Upper lobe of left lung (tissue), 4 donors: ENCODE results near the gene RHBG.

ENCODE experiments used
- CTCF ChIP-seq, 6 experiments: fragments of 450-650 bp in 4 of 6; fragments of 200-600 bp in 2 of 6; sonication (generic) in 2 of 6; IDR thresholded peaks; one replicate each; pipeline ENCODE4 v1.5.1; 2016 to 2019; ENCODE audit warnings: antibody characterized with exemption in 6 of 6
- POLR2AphosphoS5 ChIP-seq, 2 donors: sonication (generic); formaldehyde crosslinking; IDR thresholded peaks; one replicate each; pipeline ENCODE4 v1.5.1; 2017; ENCODE audit warnings: antibody characterized with exemption in 2 of 2

GRCh38 chr1:156372265-156372586 lies 3.2 kb downstream of the RHBG start:
- TF ChIP-seq CTCF (IDR thresholded peaks at IDR 0.05) (no peak), POLR2AphosphoS5 (IDR thresholded peaks at IDR 0.05) (no peak)
